Stimulated activated CD4-positive, alpha-beta T cell treated with anti-CD3 and anti-CD28 coated beads, TNF-alpha, amount 100 ng/mL, for 48 hours (primary cell): Measurements from ENCODE around the gene DUS1L.

Experiments
- DNase-seq, 3 donors: peaks; one replicate each; pipeline ENCODE4 v3.0.0-alpha.2; 2020; ENCODE audit warnings: low read depth in 3 of 3

The DUS1L gene

GRCh38 chr17:82012640-82013295 is 52.8 kb downstream of the DUS1L start:
- no peak for DNase-seq

- DNase-seq = no peak
Measured at GRCh38 chr17:82012261-82012639, 53.4 kb downstream of the DUS1L start.

- no peak for DNase-seq
Measured at GRCh38 chr17:82011617-82012187, 53.9 kb downstream of the DUS1L start.

- DNase-seq = no peak
Measured at GRCh38 chr17:82010575-82011525, 54.8 kb downstream of the DUS1L start.

- DNase-seq = no peak
Measured at GRCh38 chr17:82009413-82009812, 56.2 kb downstream of the DUS1L start.

- no peak for DNase-seq
Measured at GRCh38 chr17:82008941-82009405, 56.6 kb downstream of the DUS1L start.

GRCh38 chr17:82008258-82008940 is 57.2 kb downstream of the DUS1L start:
- no peak for DNase-seq
